ENCODE data around the gene PCDHGA12. TPM values are rescaled to one million over a fixed set of nuclear protein-coding genes. Genes with fewer than 3 reads are reported as not detected.
A peak's percentile ranks its signal among the peaks of the same experiment; 100 is the strongest.

Gene PCDHGA12
- total and polyA plus RNA-seq, 10 donors, result 0.02 to 6.3 (median 4.8) TPM

DNA sequence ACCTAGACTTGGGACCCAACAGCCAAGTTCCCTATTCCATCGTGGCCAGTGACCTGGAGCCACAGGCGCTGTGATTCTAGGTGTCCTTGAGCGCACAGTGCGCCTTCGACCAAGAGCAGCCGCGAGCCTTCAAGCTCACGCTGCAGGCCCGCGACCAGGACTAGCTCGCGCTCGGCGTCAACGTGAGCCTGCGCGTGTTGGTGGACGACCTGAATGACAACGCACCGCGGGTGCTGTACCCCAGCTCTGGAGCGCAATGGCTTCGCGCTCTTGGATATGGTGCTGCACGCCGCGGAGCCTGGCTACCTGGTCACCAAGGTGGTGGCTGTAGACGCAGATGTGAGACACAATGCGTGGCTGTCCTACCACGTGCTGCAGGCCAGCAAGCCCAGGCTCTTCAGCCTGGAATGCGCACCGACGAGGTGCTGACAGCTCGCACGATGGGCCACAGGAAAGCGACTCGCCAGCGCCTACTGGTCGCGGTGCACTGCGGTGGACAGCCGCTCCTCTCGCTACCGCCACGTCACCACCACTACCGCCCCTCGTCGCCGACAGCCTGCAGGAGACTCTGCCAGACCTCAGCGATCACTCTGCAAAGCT lies 11.4 kb downstream of the PCDHGA12 start:
- 58 to 69% (median 63%) methylated on average over 43 to 50 of the region's 50 CpGs for WGBS, 5 donors
- intact Hi-C loops (cut with DNase I; ENCODE audit: low total_unique reads), result no loop called here
- no peak for DNase-seq

DNA sequence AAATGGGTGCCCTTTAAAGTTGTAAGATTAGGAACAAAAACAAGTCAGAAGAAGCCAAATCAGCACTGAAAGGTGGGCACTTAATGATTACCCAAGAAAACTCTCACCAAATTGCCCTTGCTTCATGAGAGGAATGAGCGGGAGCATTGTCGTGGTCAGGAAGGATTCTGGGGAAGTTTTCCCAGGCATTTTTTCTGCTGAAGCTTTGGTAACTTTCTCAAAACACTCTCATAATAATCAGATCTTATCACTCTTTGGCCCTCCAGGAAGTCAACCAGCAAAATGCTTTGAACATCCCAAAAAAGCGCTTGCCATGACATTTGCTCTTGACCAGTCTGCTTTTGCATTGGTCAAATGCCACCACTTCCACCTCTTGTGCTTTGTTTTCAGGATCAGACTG lies 35.0 kb downstream of the PCDHGA12 start:
- 89 to 96% (median 94%) methylated on average over 3 of the region's 3 CpGs for WGBS, 5 donors
- H3K4me3 ChIP-seq, result no peak overlapping the region
- TF ChIP-seq POLR2A (IDR thresholded peaks at IDR 0.05) (no peak), POLR2AphosphoS5 (IDR thresholded peaks at IDR 0.05) (no peak)
- TF ChIP-seq, protein P1, sequence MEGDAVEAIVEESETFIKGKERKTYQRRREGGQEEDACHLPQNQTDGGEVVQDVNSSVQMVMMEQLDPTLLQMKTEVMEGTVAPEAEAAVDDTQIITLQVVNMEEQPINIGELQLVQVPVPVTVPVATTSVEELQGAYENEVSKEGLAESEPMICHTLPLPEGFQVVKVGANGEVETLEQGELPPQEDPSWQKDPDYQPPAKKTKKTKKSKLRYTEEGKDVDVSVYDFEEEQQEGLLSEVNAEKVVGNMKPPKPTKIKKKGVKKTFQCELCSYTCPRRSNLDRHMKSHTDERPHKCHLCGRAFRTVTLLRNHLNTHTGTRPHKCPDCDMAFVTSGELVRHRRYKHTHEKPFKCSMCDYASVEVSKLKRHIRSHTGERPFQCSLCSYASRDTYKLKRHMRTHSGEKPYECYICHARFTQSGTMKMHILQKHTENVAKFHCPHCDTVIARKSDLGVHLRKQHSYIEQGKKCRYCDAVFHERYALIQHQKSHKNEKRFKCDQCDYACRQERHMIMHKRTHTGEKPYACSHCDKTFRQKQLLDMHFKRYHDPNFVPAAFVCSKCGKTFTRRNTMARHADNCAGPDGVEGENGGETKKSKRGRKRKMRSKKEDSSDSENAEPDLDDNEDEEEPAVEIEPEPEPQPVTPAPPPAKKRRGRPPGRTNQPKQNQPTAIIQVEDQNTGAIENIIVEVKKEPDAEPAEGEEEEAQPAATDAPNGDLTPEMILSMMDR (IDR thresholded peaks at IDR 0.05 in 8 of 11, conservative IDR thresholded peaks at IDR 0.05 in 3 of 11), result no peak
- H3K27me3 ChIP-seq (replicated peaks in 1 of 7), result no peaks in the 10 kb centered on the region
- intact Hi-C loops (cut with DNase I; ENCODE audit: low total_unique reads), result no loop called here
- no peak overlapping the region for H3K27ac ChIP-seq
- no peaks in the 10 kb centered on the region for H3K36me3 ChIP-seq
- H3K4me1 ChIP-seq, result no peaks in the 10 kb centered on the region
- DNase-seq, result no peak
- H3K9me3 ChIP-seq, result peaks cover 0 to 21% (median 9%) of the 10 kb centered on the region in 8 donors

More for the DNA sequence above, 11.4 kb downstream of the PCDHGA12 start:
- no peaks in the 10 kb centered on the region for H3K36me3 ChIP-seq
- H3K27me3 ChIP-seq (replicated peaks in 1 of 7), result no peaks in the 10 kb centered on the region
- no peak overlapping the region for H3K4me3 ChIP-seq
- no peak overlapping the region for H3K27ac ChIP-seq
- no peak for TF ChIP-seq POLR2A (IDR thresholded peaks at IDR 0.05)
- TF ChIP-seq POLR2AphosphoS5 (IDR thresholded peaks at IDR 0.05), result peak in 1 of 3 donors; percentile 23
- TF ChIP-seq, protein P1 (IDR thresholded peaks at IDR 0.05 in 8 of 11, conservative IDR thresholded peaks at IDR 0.05 in 3 of 11), result no peak
- H3K4me1 ChIP-seq, result no peaks in the 10 kb centered on the region
- H3K9me3 ChIP-seq, result peaks cover 0 to 80% (median 53%) of the 10 kb centered on the region in 8 donors

DNA sequence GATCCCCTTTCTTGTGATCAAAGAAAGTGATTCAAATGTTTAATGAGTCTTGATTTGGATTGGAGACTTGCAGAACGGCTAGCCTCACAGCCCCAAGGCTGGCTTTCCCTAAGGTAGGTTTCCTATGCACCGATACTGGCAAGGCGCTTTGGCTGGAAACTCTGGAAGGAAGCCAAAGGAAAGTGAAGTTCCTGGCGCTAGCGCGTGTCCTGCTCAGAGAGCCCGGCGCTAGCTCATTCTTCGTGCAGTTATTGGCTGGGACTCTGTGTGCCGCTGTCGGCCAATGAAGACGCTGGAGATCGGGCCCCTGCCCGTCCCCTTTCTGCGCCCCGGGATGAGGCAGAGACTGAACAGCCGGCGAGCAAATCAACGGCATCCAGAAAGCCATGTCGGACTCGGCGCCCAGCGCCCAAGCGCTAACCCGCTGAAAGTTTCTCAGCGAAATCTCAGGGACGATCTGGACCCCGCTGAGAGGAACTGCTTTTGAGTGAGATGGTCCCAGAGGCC lies 45.4 kb downstream of the PCDHGA12 start, which contains the start of gene PCDHGC3:
Gene PCDHGC3 (plus strand): TSS at position 342 of the 507 bp plus-strand sequence. CDS start 151 bp downstream, at position 493.
- intact Hi-C loops (cut with DNase I; ENCODE audit: low total_unique reads), result no loop called here
- WGBS, 5 donors, result 0 to 3% (median 1%) methylated on average over 15 to 28 of the region's 28 CpGs

More for the DNA sequence above, 45.4 kb downstream of the PCDHGA12 start, which contains the start of gene PCDHGC3:
- Histone ChIP-seq H3K27me3 (replicated peaks in 1 of 7) (peaks cover 0 to 48% (median 14%) of the 10 kb centered on the region in 7 donors), H3K27ac (peak within 1 kb of the TSS; percentile 22 to 85 (median 76)), H3K4me1 (peaks cover 0 to 55% (median 35%) of the 10 kb centered on the region in 6 donors), H3K9me3 (no peaks in the 10 kb centered on the region), H3K4me3 (peak within 1 kb of the TSS; percentile 31 to 69 (median 52)), H3K36me3 (no peaks in the 10 kb centered on the region)
- DNase-seq, result peak; percentile 88
- peak; percentile 48 to 81 (median 76) for TF ChIP-seq POLR2AphosphoS5 (IDR thresholded peaks at IDR 0.05)
- TF ChIP-seq POLR2A (IDR thresholded peaks at IDR 0.05), result peak in 1 of 3 donors; percentile 26
- TF ChIP-seq, protein P1 (IDR thresholded peaks at IDR 0.05 in 8 of 11, conservative IDR thresholded peaks at IDR 0.05 in 3 of 11), result peak in 7 of 11 experiments; percentile 34 to 53 (median 40)
